OCI-LY3 (cell line): ENCODE data around the gene TUBA4B.

ENCODE experiments used
- CTCF ChIP-seq: fragments of 200-600, 300-600 bp; sonication (generic); IDR thresholded peaks from 2 replicates; pipeline ENCODE4 v1.5.1; 2014; ENCODE audit warnings: antibody characterized with exemption, low read length, low read depth
- EZH2phosphoT487 ChIP-seq: fragments of 200-600 bp; shearing (Covaris generic); IDR thresholded peaks from 2 replicates; pipeline ENCODE4 v1.6.1; 2018; ENCODE audit warnings: antibody characterized with exemption, mixed run types, low read depth

GRCh38 chr2:219218217-219218731 lies 34.8 kb upstream of the TUBA4B start:
- no peak for TF ChIP-seq EZH2phosphoT487
- no peak for TF ChIP-seq CTCF
